MM.1S (cell line): ENCODE results near the gene SIRPG.
"Not testable (repeated sequence)": the region's sequence is repeated elsewhere in the genome, so short reads cannot be mapped to it uniquely, and the experiment has no call there.

Experiments used
- DNase-seq: peaks from one replicate; pipeline ENCODE4 v3.0.0-alpha.2; 2015
- H2AFZ ChIP-seq: fragments of 300-600 bp; sonication (generic); 2 replicates; pipeline ENCODE4 v1.6.0; 2016; ENCODE audit warnings: antibody characterized with exemption, low read length
- H3F3A ChIP-seq: fragments of 300-600 bp; sonication (generic); 2 replicates; pipeline ENCODE4 v1.6.1; 2016; ENCODE audit warnings: mild to moderate bottlenecking, antibody characterized with exemption, low read length, moderate library complexity, mixed read lengths; ENCODE audit not compliant: insufficient read depth
- H3K27ac ChIP-seq: fragments of 300-600 bp; sonication (generic); 2 replicates; pipeline ENCODE4 v1.5.1; 2016; ENCODE audit warnings: mild to moderate bottlenecking, low read length
- H3K27me3 ChIP-seq: fragments of 300-600 bp; sonication (generic); replicated peaks from 2 replicates; pipeline ENCODE4 v1.6.0; 2016; ENCODE audit warnings: low read length; ENCODE audit not compliant: insufficient read depth
- H3K36me3 ChIP-seq: fragments of 300-600 bp; sonication (generic); replicated peaks from 2 replicates; pipeline ENCODE4 v1.6.1; 2016; ENCODE audit warnings: mild to moderate bottlenecking, low read length, mixed read lengths; ENCODE audit not compliant: insufficient read depth
- H3K4me1 ChIP-seq: fragments of 300-600 bp; sonication (generic); 2 replicates; pipeline ENCODE4 v1.6.1; 2016; ENCODE audit warnings: low read length, mixed read lengths
- H3K4me2 ChIP-seq: fragments of 300-600 bp; sonication (generic); 2 replicates; pipeline ENCODE4 v1.6.0; 2016; ENCODE audit warnings: low read depth, low read length
- H3K4me3 ChIP-seq: fragments of 300-600 bp; sonication (generic); 2 replicates; pipeline ENCODE4 v1.5.1; 2016; ENCODE audit warnings: low read length, mixed read lengths
- H3K79me2 ChIP-seq: fragments of 300-600 bp; sonication (generic); 2 replicates; pipeline ENCODE4 v1.6.1; 2016; ENCODE audit warnings: mixed run types, low read length, mixed read lengths
- H3K9ac ChIP-seq: fragments of 300-600 bp; sonication (generic); 2 replicates; pipeline ENCODE4 v1.6.1; 2016; ENCODE audit warnings: low read length, mixed read lengths
- H3K9me2 ChIP-seq: fragments of 300-600 bp; sonication (generic); replicated peaks from 2 replicates; pipeline ENCODE4 v1.6.1; 2016; ENCODE audit warnings: mild to moderate bottlenecking, low read length, mixed read lengths; ENCODE audit not compliant: insufficient read depth
- H3K9me3 ChIP-seq: fragments of 300-600 bp; sonication (generic); replicated peaks from 2 replicates; pipeline ENCODE4 v1.6.1; 2016; ENCODE audit warnings: mild to moderate bottlenecking, low read length, mixed read lengths; ENCODE audit not compliant: insufficient read depth
- H4K20me1 ChIP-seq: fragments of 300-600 bp; sonication (generic); 2 replicates; pipeline ENCODE4 v1.6.1; 2016; ENCODE audit warnings: mild to moderate bottlenecking, low read length, moderate library complexity, mixed read lengths; ENCODE audit not compliant: insufficient read depth
- EZH2 ChIP-seq: fragments of 300-600 bp; sonication (generic); optimal IDR thresholded peaks from 2 replicates; pipeline ENCODE3; 2017; ENCODE audit warnings: low read depth, mild to moderate bottlenecking, antibody characterized with exemption, low read length, mixed read lengths
- EZH2phosphoT487 ChIP-seq: fragments of 300-600 bp; sonication (generic); IDR thresholded peaks from 2 replicates; pipeline ENCODE4 v1.6.1; 2018; ENCODE audit warnings: antibody characterized with exemption, low read length
- TF ChIP-seq, protein P1 (sequence below): fragments of 300-600 bp; sonication (generic); IDR thresholded peaks from 2 replicates; pipeline ENCODE4 v1.5.1; 2016; ENCODE audit warnings: antibody characterized with exemption, low read length, mixed read lengths

Gene SIRPG

DNA sequence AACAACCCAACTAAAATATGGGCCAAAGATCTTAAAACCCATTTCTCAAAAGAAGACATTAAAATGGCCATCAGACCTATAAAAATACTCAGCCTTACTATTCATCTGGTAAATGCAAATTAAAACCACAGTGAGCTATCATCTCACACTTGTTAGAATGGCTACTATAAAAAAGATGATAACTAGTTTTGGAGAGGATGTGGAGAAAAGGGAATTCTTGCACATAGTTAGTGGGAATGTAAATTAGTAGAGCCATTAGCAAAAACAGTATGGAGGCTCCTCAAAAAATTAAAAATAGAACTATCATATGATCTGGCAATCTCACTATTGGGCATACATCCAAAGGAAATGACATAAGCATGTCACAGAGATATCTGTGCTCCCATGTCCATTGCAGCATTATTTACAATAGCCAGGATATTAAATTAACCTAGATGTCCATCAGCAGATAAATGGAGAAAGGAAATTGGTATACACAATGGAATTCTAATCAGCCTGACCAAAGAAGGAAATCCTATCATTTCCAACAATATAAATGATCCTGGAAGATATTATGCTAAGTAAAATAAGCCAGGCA, 40.6 kb downstream of the SIRPG start:
- H4K20me1 ChIP-seq: no peaks in the 10 kb centered on the region
- no peak for DNase-seq
- no peaks in the 10 kb centered on the region for H3K27me3 ChIP-seq
- peaks cover 11% of the 10 kb centered on the region for H3K4me1 ChIP-seq
- H2AFZ ChIP-seq: no peak overlapping the region
- no peaks in the 10 kb centered on the region for H3K9me3 ChIP-seq
- H3K36me3 ChIP-seq: no peaks in the 10 kb centered on the region
- TF ChIP-seq EZH2: no peak
- TF ChIP-seq EZH2phosphoT487: no peak
- TF ChIP-seq, protein P1, sequence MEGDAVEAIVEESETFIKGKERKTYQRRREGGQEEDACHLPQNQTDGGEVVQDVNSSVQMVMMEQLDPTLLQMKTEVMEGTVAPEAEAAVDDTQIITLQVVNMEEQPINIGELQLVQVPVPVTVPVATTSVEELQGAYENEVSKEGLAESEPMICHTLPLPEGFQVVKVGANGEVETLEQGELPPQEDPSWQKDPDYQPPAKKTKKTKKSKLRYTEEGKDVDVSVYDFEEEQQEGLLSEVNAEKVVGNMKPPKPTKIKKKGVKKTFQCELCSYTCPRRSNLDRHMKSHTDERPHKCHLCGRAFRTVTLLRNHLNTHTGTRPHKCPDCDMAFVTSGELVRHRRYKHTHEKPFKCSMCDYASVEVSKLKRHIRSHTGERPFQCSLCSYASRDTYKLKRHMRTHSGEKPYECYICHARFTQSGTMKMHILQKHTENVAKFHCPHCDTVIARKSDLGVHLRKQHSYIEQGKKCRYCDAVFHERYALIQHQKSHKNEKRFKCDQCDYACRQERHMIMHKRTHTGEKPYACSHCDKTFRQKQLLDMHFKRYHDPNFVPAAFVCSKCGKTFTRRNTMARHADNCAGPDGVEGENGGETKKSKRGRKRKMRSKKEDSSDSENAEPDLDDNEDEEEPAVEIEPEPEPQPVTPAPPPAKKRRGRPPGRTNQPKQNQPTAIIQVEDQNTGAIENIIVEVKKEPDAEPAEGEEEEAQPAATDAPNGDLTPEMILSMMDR: no peak
- H3F3A ChIP-seq: no peaks in the 10 kb centered on the region
- no peak overlapping the region for H3K27ac ChIP-seq
- H3K4me3 ChIP-seq: no peak overlapping the region
- H3K9me2 ChIP-seq: no peaks in the 10 kb centered on the region
- H3K4me2 ChIP-seq: no peak overlapping the region
- no peak overlapping the region for H3K9ac ChIP-seq
- no peaks in the 10 kb centered on the region for H3K79me2 ChIP-seq

DNA sequence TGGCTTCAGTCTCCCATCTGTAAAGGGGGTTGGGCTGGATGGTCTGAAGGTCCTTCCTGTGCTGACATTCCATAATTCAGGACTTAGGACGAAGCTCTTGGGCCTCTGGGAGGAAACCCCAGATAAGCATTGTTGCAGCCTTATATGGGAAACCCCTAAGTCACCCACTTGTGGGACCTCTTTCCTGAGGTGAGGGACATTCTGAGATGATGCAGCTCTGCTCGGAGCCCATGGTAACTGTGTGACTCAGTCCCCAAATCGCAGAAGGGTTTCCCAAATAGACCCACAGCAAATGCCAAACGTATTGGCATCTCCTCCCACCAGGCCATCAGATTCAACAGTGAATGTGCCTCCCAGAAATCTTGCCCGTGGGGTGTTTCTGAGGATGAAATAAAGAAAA, 47.2 kb downstream of the SIRPG start:
- H3K9ac ChIP-seq, H2AFZ ChIP-seq, H3K9me3 ChIP-seq, H3K4me3 ChIP-seq, DNase-seq, H3K27ac ChIP-seq, H3K79me2 ChIP-seq, H3F3A ChIP-seq, H3K36me3 ChIP-seq, H4K20me1 ChIP-seq, H3K9me2 ChIP-seq, H3K4me1 ChIP-seq, H3K4me2 ChIP-seq, H3K27me3 ChIP-seq: not testable (repeated sequence)

DNA sequence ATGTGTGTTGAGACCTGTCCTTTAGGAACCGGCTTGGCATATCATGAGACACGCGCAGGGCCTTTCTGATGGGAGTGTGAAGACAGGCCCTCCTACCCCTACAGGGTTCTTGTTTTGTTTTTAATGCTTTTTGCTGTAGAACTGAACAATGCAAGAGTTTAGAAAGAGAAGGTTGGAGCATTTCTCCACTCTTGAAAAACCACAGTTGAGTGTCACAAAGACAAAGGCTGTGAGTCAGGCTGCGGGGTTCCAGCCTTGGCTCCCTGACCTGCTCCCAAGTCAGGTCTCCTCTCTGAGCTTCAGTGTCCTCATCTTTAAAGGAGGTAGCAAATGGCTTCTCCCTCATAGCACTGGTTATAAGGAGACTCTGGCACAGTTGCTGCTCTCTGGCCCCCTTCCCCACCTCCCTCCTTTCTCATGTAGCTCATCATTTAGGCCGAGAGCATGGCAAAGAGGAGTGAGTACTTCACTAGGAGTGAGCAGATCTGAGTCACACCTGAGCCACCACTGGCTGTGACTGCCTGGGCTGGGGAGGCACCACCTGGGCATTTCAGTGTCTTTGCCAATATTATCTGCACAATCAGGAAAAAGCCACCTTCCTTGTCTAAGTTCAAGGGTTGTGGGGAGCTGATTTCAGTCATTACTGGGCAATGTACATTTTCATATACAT, 48.8 kb downstream of the SIRPG start:
- not testable (repeated sequence) for H3K9ac ChIP-seq, H2AFZ ChIP-seq, H3K9me2 ChIP-seq, H3K27me3 ChIP-seq, H3K4me2 ChIP-seq, H3K79me2 ChIP-seq, H3F3A ChIP-seq, H3K9me3 ChIP-seq, H3K4me1 ChIP-seq, DNase-seq, H4K20me1 ChIP-seq, H3K4me3 ChIP-seq, H3K36me3 ChIP-seq, H3K27ac ChIP-seq

DNA sequence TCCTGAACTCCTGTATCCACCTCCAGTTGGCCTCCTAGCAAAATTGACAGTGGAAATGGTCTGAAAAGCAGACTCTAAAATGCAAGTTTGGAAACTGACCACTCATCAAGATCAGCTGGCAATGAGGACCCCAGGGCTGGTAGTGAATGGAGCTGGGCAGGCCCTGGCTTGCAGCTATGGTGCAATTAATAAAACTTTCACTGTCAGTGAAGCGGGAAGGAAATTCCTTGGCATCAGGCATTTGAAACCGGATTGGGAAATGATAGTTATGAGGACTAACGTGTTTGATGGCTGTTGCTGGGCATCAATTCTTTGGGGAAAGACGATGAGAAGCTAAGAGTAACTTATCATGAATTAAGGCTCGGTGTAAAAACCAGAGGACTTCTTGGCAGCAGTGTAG, 56.8 kb downstream of the SIRPG start:
- Histone ChIP-seq H3K36me3 (no peaks in the 10 kb centered on the region), H3K79me2 (no peaks in the 10 kb centered on the region)

More for the DNA sequence above, 56.8 kb downstream of the SIRPG start:
- no peak for DNase-seq
- Histone ChIP-seq H3K4me2 (no peak overlapping the region), H3K9me2 (no peaks in the 10 kb centered on the region), H3K4me3 (no peak overlapping the region), H3K27ac (no peak overlapping the region), H3K4me1 (no peaks in the 10 kb centered on the region), H2AFZ (no peak overlapping the region), H3K9ac (no peak overlapping the region), H3K9me3 (no peaks in the 10 kb centered on the region), H4K20me1 (no peaks in the 10 kb centered on the region), H3F3A (no peaks in the 10 kb centered on the region), H3K27me3 (no peaks in the 10 kb centered on the region)
- TF ChIP-seq, protein P1: no peak
- TF ChIP-seq EZH2: no peak
- TF ChIP-seq EZH2phosphoT487: no peak
